Ovary (tissue), 9 donors: Measurements from ENCODE around the gene SMYD2. TPM values are rescaled to one million over a fixed set of nuclear protein-coding genes. Genes with fewer than 3 reads are reported as not detected.

Experiments used
- DNase-seq, 5 donors: peaks; one replicate each; pipeline ENCODE4 v3.0.0-alpha.2; 2019 to 2020
- H3K27ac ChIP-seq, 2 donors: fragments of 200-600 bp; one replicate each; pipeline versions ENCODE4 v1.5.1 to v1.8.0; 2019 to 2022
- H3K27me3 ChIP-seq: fragments of 200-600 bp; one replicate; pipeline ENCODE4 v1.8.0; 2022
- H3K36me3 ChIP-seq: fragments of 200-600 bp; sonication (generic); one replicate; pipeline ENCODE4 v1.5.1; 2019
- H3K4me1 ChIP-seq: one replicate; pipeline ENCODE4 v1.8.1; 2013; ENCODE audit warnings: mild to moderate bottlenecking, moderate library complexity; ENCODE audit not compliant: insufficient read depth
- H3K4me3 ChIP-seq: fragments of 200-600 bp; sonication (generic); one replicate; pipeline ENCODE4 v1.5.1; 2017
- H3K9me3 ChIP-seq, 2 donors: fragments of 200-600 bp in 1 of 2; sonication (generic) in 1 of 2; one replicate each; pipeline versions ENCODE4 v1.5.1 to v1.8.1; 2013 to 2019; ENCODE audit warnings: mild to moderate bottlenecking in 1 of 2, moderate library complexity in 1 of 2
- EP300 ChIP-seq: sonication (generic); formaldehyde crosslinking; IDR thresholded peaks from one replicate; pipeline ENCODE4 v1.6.1; 2017; ENCODE audit warnings: antibody characterized with exemption
- POLR2A ChIP-seq: fragments of 450-650 bp; IDR thresholded peaks from one replicate; pipeline ENCODE4 v1.6.1; 2017; ENCODE audit warnings: antibody characterized with exemption, mild to moderate bottlenecking, moderate library complexity
- WGBS, 3 donors: extraction: QIAGEN DNeasy Blood & Tissue Kit in 1 of 3; methylation state at CpG; one replicate each; pipeline versions ENCODE4 v1.1.5 to v1.1.7; 2013 to 2017; 5-methylcytosine and 5-hydroxymethylcytosine counted together
- intact Hi-C, 4 donors: fragments of 100-400 bp; cut with DNase I; formaldehyde crosslinking; loops; one replicate each; pipeline versions ENCODE4 v1.11.0 to v1.15.1; 2022 to 2023
- polyA plus RNA-seq, 2 donors: library from polyadenylated mRNA; stranded (reverse); fragments of 200-250 nt in 1 of 2; fragments of 350-450 nt in 1 of 2; fragmentation: Illumina TruSeq in 1 of 2; extraction: RNeasy Lipid Tissue Mini Kit (QIAGEN cat#74804) in 1 of 2; gene quantifications; one replicate each; pipeline ENCODE4 v1.2.3, GENCODE V29; 2013 to 2014
- total RNA-seq, 7 donors: library from RNA; depleted of rRNA in 2 of 7; stranded (reverse); fragments of >200 nt in 2 of 7; fragmentation: NEBNext Ultra II Directional in 3 of 7; extraction: Animal tissue kit (Norgen Biotek cat#: 25700) in 3 of 7; gene quantifications; one replicate each; pipeline versions ENCODE4 v1.1.0 to v1.2.4, GENCODE V29; 2016 to 2023
- TF ChIP-seq, protein P1 (sequence below), 3 donors: fragments of 450-650 bp in 2 of 3; fragments of 200-600 bp in 1 of 3; IDR thresholded peaks; one replicate each; pipeline versions ENCODE4 v1.5.1 to v1.8.0; 2016 to 2022; ENCODE audit warnings: antibody characterized with exemption in 3 of 3, mild to moderate bottlenecking in 1 of 3
- donor health status: DM: no; HTN: no; CAD: no; lungs with moderate emphysema.
- donor health status: DM: no; HTN: no; CAD: no.
- donor health status: Bipolar disorder and iron deficiency.
- donor health status: DM: yes; HTN: yes; CAD: no.
- donor health status: DM: no; HTN: no; CAD: no.
- donor health status: DM: yes; HTN: yes; CAD: no.

The SMYD2 gene
- total and polyA plus RNA-seq, 9 donors = 14.6 to 50.3 (median 17.2) TPM

DNA sequence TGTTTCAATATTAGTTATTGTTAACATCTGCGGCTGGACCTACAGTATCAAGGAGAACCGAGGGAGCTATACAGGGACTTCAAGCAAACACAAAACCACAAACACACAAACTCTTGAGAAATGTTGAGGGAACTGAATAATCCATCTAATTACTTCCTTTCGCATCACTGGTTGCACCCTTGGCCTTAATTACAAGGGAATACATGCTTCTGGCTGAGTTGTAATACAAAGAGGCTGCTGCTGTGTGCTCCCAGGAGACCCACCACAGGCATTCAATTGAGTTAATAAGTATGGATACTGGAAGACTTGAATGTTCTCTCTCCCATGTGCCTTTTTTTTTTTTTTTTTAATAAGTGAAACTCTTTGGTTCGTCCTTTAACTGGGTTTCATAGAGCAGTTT lies 16.8 kb upstream of the SMYD2 start:
- H3K27ac ChIP-seq = no peak overlapping the region
- WGBS, 3 donors = 62 to 75% (median 75%) methylated on average over 4 of the region's 4 CpGs
- H3K27me3 ChIP-seq = no peaks in the 10 kb centered on the region
- H3K4me1 ChIP-seq = no peaks in the 10 kb centered on the region
- no peak for DNase-seq
- intact Hi-C loops = loop anchor here (5.0 to 10.0 kb wide), 2 partner anchors 63 to 321 kb away; no protein-coding TSS in a partner anchor
- no peak for TF ChIP-seq POLR2A
- TF ChIP-seq EP300 = no peak
- TF ChIP-seq, protein P1, sequence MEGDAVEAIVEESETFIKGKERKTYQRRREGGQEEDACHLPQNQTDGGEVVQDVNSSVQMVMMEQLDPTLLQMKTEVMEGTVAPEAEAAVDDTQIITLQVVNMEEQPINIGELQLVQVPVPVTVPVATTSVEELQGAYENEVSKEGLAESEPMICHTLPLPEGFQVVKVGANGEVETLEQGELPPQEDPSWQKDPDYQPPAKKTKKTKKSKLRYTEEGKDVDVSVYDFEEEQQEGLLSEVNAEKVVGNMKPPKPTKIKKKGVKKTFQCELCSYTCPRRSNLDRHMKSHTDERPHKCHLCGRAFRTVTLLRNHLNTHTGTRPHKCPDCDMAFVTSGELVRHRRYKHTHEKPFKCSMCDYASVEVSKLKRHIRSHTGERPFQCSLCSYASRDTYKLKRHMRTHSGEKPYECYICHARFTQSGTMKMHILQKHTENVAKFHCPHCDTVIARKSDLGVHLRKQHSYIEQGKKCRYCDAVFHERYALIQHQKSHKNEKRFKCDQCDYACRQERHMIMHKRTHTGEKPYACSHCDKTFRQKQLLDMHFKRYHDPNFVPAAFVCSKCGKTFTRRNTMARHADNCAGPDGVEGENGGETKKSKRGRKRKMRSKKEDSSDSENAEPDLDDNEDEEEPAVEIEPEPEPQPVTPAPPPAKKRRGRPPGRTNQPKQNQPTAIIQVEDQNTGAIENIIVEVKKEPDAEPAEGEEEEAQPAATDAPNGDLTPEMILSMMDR (IDR thresholded peaks at IDR 0.05) = no peak
- H3K36me3 ChIP-seq = no peaks in the 10 kb centered on the region
- no peak overlapping the region for H3K4me3 ChIP-seq
- no peaks in the 10 kb centered on the region for H3K9me3 ChIP-seq

DNA sequence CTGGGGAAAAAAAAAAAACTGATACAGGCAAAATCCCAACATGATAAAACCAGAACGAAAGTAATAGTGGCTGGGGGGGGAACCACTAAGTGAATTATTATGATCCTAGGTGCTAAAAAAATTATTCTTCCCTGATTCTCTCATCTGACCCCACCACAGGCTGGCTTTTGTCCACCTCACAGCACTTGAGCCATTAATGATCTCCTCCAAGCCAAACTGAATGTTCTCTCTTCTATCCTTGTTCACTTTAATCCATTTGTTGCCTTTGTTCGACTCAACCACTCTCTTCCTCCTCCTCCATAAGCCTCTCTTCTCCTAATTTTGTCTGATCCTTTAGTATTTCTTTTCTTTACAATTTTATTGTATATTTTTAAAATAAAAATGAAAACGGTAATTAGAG lies 16.0 kb upstream of the SMYD2 start:
- Histone ChIP-seq H3K4me1 (no peaks in the 10 kb centered on the region), H3K36me3 (no peaks in the 10 kb centered on the region), H3K4me3 (no peak overlapping the region), H3K27ac (no peak overlapping the region), H3K9me3 (no peaks in the 10 kb centered on the region), H3K27me3 (no peaks in the 10 kb centered on the region)
- TF ChIP-seq, protein P1 (IDR thresholded peaks at IDR 0.05) = no peak
- TF ChIP-seq EP300 = no peak
- no peak for TF ChIP-seq POLR2A
- intact Hi-C loops = loop anchor here (5.0 to 10.0 kb wide), 2 partner anchors 62 to 320 kb away; no protein-coding TSS in a partner anchor
- 43 to 51% (median 46%) methylated on average over 3 of the region's 3 CpGs for WGBS, 3 donors
- no peak for DNase-seq

DNA sequence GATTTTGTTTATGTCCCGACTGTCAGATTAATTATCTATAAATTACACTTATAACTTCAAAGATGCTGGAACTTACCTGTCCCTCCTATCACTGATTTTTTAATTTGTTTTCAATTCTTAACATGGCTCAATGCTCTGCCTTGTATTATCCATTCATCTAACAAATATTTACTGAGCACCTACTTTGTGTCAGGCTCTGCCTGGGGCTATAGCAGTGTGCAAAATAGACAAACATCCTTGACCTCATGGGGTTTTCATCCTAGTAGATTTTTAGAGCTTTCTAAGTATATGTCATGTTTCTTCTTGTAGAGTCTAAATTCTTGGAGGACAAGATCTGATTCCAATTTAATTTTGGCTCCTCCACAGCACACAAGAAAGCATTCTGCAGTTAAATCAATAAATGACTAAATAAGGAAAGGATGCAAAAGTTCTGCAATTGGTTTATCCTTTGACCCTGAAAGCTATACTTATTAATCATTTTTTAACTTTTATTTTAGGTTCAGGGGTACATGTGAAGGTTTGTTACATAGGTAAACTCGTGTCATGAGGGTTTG lies 10.8 kb upstream of the SMYD2 start:
- Histone ChIP-seq H3K27ac (no peak overlapping the region), H3K36me3 (no peaks in the 10 kb centered on the region), H3K4me1 (no peaks in the 10 kb centered on the region), H3K27me3 (no peaks in the 10 kb centered on the region), H3K9me3 (no peaks in the 10 kb centered on the region), H3K4me3 (no peak overlapping the region)
- DNase-seq = no peak
- intact Hi-C loops = no loop called here
- TF ChIP-seq, protein P1 (IDR thresholded peaks at IDR 0.05) = no peak
- TF ChIP-seq EP300 = no peak
- no peak for TF ChIP-seq POLR2A
- 55 to 70% (median 60%) methylated on average over 2 of the region's 2 CpGs for WGBS, 3 donors

DNA sequence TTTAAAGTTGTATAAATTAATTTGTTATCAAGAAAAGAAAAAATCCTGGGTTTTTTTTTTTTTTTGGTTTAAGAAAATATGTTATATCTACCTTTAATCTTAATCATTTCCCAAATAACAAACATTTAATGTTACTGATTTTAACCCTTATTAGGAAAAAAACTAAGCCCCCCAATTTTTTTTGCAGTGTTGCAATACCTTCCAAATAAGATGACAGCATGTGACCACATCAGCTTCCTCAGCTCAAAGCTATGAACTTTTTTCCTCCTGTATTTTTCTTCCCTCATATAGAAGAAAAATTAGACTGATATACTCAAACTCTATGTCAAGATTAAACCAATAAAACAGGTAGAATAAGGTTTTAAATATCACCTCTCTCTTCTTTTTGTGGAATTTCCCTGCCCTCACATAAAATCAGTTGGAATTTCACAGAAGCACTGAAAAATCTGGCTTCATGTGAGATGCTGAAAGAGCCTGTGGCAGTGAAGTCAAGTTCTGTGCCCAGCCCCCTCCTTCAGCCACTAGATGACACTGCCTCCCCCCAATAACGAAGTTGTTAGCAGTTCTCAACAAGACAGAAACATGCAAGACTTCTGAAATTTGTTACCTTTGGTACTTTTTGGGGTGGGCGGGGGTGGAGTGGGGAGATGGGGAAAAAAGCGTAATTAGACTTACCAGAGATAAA lies 9.6 kb upstream of the SMYD2 start:
- H3K27me3 ChIP-seq = no peaks in the 10 kb centered on the region
- TF ChIP-seq POLR2A (no peak), EP300 (no peak)
- TF ChIP-seq, protein P1 (IDR thresholded peaks at IDR 0.05) = no peak
- H3K4me3 ChIP-seq = no peak overlapping the region
- no peaks in the 10 kb centered on the region for H3K4me1 ChIP-seq
- no peak overlapping the region for H3K27ac ChIP-seq
- WGBS, 3 donors = 8 to 10% (median 8%) methylated on average over 3 of the region's 3 CpGs
- no peaks in the 10 kb centered on the region for H3K9me3 ChIP-seq
- H3K36me3 ChIP-seq = no peaks in the 10 kb centered on the region
- DNase-seq = no peak
- intact Hi-C loops = no loop called here
